Vagina (tissue), 2 donors: ENCODE data around the gene POC5. TPM values are rescaled to one million over a fixed set of nuclear protein-coding genes. Genes with fewer than 3 reads are reported as not detected.
A peak's percentile ranks its signal among the peaks of the same experiment; 100 is the strongest.

Experiments used
- DNase-seq, 2 donors: peaks; one replicate each; pipeline ENCODE4 v3.0.0-alpha.2; 2017; ENCODE audit errors: extremely low spot score in 2 of 2
- H3K27ac ChIP-seq: fragments of 200-600 bp; sonication (generic); one replicate; pipeline ENCODE4 v1.5.1; 2019
- H3K27me3 ChIP-seq: fragments of 200-600 bp; sonication (generic); one replicate; pipeline ENCODE4 v1.5.1; 2019
- H3K36me3 ChIP-seq, 2 donors: fragments of 200-600 bp; sonication (generic); one replicate each; pipeline ENCODE4 v1.5.1; 2017 to 2019
- H3K4me1 ChIP-seq: fragments of 200-600 bp; sonication (generic); one replicate; pipeline ENCODE4 v1.5.1; 2019
- H3K4me3 ChIP-seq, 2 donors: fragments of 200-600 bp; sonication (generic); 1 replicate in 1 of 2; 2 replicates in 1 of 2; pipeline ENCODE4 v1.5.1; 2016 to 2019
- H3K9me3 ChIP-seq: fragments of 200-600 bp; sonication (generic); one replicate; pipeline ENCODE4 v1.5.1; 2019
- CTCF ChIP-seq, 3 experiments: fragments of 450-650 bp in 2 of 3; fragments of 200-600 bp in 1 of 3; sonication (generic) in 1 of 3; IDR thresholded peaks; one replicate each; pipeline ENCODE4 v1.5.1; 2017 to 2019; ENCODE audit warnings: antibody characterized with exemption in 3 of 3, mild to moderate bottlenecking in 2 of 3, moderate library complexity in 2 of 3
- POLR2A ChIP-seq, 2 donors: fragments of 450-650 bp; IDR thresholded peaks; one replicate each; pipeline ENCODE4 v1.6.1; 2017; ENCODE audit warnings: antibody characterized with exemption in 2 of 2, mild to moderate bottlenecking in 2 of 2, moderate library complexity in 2 of 2
- POLR2AphosphoS5 ChIP-seq, 2 donors: sonication (generic); formaldehyde crosslinking; IDR thresholded peaks; one replicate each; pipeline ENCODE4 v1.9.0; 2017; ENCODE audit warnings: antibody characterized with exemption in 2 of 2, mild to moderate bottlenecking in 2 of 2, low read depth in 1 of 2; ENCODE audit not compliant: insufficient read depth in 1 of 2
- intact Hi-C: fragments of 100-400 bp; cut with DNase I; formaldehyde crosslinking; loops from one replicate; pipeline ENCODE4 v1.15.1; 2023
- total RNA-seq: library from RNA; depleted of rRNA; stranded (reverse); fragments of >200 nt; gene quantifications from one replicate; pipeline ENCODE4 v1.2.3, GENCODE V29; 2016

The POC5 gene
- total RNA-seq = 12.3 TPM

DNA sequence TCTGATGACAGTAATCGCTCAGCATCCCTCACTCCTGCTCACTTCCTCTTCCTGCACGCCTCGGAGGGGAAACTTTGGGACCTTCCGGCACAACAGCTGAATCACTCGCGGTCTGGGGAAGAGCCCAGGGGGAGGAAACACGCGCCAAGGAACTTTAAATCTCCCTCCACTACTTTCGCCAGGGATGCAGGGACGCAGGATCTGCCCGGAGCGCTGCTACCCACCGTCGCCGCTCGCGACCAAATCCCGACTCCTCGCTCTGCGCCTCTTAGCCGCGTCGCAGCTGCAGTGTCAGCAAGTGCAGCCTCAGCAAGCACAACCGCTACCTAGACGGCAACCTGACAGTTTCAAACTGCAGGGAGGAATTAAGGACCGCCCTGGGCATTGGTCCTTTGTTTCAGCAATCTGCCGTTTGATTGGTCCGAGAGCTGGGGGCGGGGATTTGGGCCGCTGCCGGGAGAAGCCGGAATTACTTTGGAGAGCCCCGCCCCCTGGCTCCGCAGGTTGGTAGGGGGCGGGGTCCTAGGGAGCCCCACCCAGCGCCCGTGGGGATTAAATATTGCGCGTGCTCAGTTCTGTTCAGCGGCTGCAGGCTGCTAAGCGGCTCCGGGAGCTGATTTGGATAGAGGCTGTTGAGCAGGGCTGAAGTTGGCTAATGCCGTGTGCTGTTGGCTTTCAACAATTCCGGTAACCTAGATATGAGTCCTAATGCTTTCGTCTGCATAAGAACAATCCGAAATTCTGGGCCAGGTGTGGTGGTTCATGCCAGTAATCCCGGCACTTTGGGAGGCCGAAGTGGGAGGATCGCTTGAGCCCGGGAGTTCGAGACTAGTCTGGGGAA lies at the start of gene POC5:
POC5 (minus strand) TSS at position 356 of the 841 bp plus-strand sequence. CDS start 4,500 bp downstream, outside the sequence.
- no peaks in the 10 kb centered on the region for H3K9me3 ChIP-seq
- peak within 1 kb of the TSS; percentile 73 to 84 for H3K4me3 ChIP-seq
- TF ChIP-seq POLR2A (IDR thresholded peaks at IDR 0.05) = peak in 1 of 2 donors; percentile 38
- TF ChIP-seq CTCF (IDR thresholded peaks at IDR 0.05) = no peak
- TF ChIP-seq POLR2AphosphoS5 (IDR thresholded peaks at IDR 0.05; ENCODE audit: insufficient read depth in 1 of 2, low read depth in 1 of 2) = peak; percentile 85 to 94
- DNase-seq = peak; percentile 96 to 98
- H3K36me3 ChIP-seq = no peaks in the 10 kb centered on the region
- no peaks in the 10 kb centered on the region for H3K27me3 ChIP-seq
- intact Hi-C loops = no loop called here
- H3K27ac ChIP-seq = peak within 1 kb of the TSS; percentile 65
- peaks cover 15% of the 10 kb centered on the region for H3K4me1 ChIP-seq

DNA sequence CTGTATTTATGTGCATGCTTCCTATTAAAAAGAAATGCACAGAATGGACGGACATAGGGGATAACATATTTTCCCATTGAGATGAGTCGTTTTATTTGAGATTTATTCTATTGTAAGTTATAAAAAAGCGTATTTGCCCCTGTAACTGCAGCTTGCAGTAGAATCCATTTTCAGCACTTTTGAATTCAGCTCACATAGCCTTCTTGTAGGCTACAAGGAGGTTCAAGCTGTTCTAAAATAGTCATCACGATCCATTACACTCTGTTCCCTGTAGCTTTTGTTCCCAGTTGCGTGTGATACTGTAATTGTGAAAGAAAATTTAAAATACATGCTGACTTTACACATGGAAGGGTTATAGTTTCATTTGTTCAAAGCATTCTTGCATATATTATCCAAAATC lies 40.9 kb upstream of the POC5 start:
- Histone ChIP-seq H3K9me3 (no peaks in the 10 kb centered on the region), H3K4me1 (no peaks in the 10 kb centered on the region), H3K4me3 (no peak overlapping the region), H3K27ac (no peak overlapping the region), H3K36me3 (no peaks in the 10 kb centered on the region), H3K27me3 (no peaks in the 10 kb centered on the region)
- TF ChIP-seq CTCF (IDR thresholded peaks at IDR 0.05) (no peak), POLR2AphosphoS5 (IDR thresholded peaks at IDR 0.05; ENCODE audit: insufficient read depth in 1 of 2, low read depth in 1 of 2) (no peak), POLR2A (IDR thresholded peaks at IDR 0.05) (no peak)
- intact Hi-C loops = no loop called here
- DNase-seq = no peak

DNA sequence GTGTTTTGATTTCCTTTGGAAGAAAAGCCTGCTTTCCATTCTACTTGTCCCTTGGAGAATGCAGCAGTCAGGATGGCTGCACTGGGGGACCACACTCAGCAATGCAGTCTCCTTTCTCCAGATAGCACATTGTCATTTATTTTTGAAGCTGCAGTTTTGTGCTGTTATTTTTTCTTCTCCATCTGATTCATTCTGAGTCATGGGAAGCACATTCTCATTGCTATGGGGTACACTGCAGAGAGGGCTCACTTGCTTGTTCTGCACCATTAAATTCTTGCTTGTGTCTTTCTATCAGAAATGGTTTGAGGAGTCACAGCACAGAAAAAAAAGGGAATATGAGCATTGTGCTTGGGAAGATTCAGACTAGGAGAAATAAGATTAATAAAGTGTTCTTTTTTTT lies 39.7 kb upstream of the POC5 start:
- no peak for DNase-seq
- no peak overlapping the region for H3K27ac ChIP-seq
- no peaks in the 10 kb centered on the region for H3K9me3 ChIP-seq
- H3K36me3 ChIP-seq = no peaks in the 10 kb centered on the region
- H3K27me3 ChIP-seq = no peaks in the 10 kb centered on the region
- no peak for TF ChIP-seq CTCF (IDR thresholded peaks at IDR 0.05)
- TF ChIP-seq POLR2A (IDR thresholded peaks at IDR 0.05) = no peak
- no peak for TF ChIP-seq POLR2AphosphoS5 (IDR thresholded peaks at IDR 0.05; ENCODE audit: insufficient read depth in 1 of 2, low read depth in 1 of 2)
- H3K4me1 ChIP-seq = no peaks in the 10 kb centered on the region
- intact Hi-C loops = no loop called here
- H3K4me3 ChIP-seq = no peak overlapping the region

- Histone ChIP-seq H3K9me3 (no peaks in the 10 kb centered on the region), H3K27me3 (no peaks in the 10 kb centered on the region), H3K36me3 (no peaks in the 10 kb centered on the region), H3K27ac (no peak overlapping the region), H3K4me1 (no peaks in the 10 kb centered on the region), H3K4me3 (no peak overlapping the region)
- no peak for DNase-seq
- intact Hi-C loops = no loop called here
- TF ChIP-seq POLR2A (IDR thresholded peaks at IDR 0.05) = no peak
- no peak for TF ChIP-seq CTCF (IDR thresholded peaks at IDR 0.05)
- no peak for TF ChIP-seq POLR2AphosphoS5 (IDR thresholded peaks at IDR 0.05; ENCODE audit: insufficient read depth in 1 of 2, low read depth in 1 of 2)
Measured at GRCh38 chr5:75756211-75756610, 39.0 kb upstream of the POC5 start.

DNA sequence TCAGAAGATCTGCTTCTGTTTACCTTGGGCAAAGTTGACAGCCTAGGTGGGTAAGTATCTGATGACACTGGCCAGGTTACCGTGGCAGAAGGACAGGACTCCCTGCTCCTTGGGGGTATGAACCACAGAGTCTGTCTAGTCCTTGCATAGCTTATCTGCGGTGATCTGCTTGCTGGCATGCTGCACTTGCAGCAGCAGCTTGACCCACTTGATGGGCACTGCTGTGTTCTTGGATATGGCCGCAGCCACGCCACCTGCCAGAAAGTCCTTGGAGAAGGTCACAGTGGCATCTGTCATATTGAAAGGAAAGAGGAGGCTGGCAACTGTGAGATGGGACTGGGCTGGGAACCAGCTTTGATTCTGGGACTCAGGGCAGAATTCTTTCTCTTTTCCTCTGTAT lies 35.9 kb upstream of the POC5 start:
- Histone ChIP-seq H3K27ac (no peak overlapping the region), H3K36me3 (no peaks in the 10 kb centered on the region), H3K27me3 (no peaks in the 10 kb centered on the region), H3K9me3 (no peaks in the 10 kb centered on the region), H3K4me3 (no peak overlapping the region), H3K4me1 (no peaks in the 10 kb centered on the region)
- intact Hi-C loops = no loop called here
- TF ChIP-seq CTCF (IDR thresholded peaks at IDR 0.05) = no peak
- no peak for TF ChIP-seq POLR2A (IDR thresholded peaks at IDR 0.05)
- TF ChIP-seq POLR2AphosphoS5 (IDR thresholded peaks at IDR 0.05; ENCODE audit: insufficient read depth in 1 of 2, low read depth in 1 of 2) = no peak
- DNase-seq = no peak
